HG03095 (cell line): Measurements from ENCODE around the gene NXPH1.

Source experiments
- ATAC-seq: cut with Tn5 transposase; IDR thresholded peaks from one replicate; pipeline ENCODE4 v1.9.1; 2021; ENCODE audit warnings: moderate library complexity; ENCODE audit not compliant: unreplicated experiment

Gene NXPH1

GRCh38 chr7:8435590-8436545 lies 2.5 kb downstream of the NXPH1 start:
- no peak for ATAC-seq

- peak; percentile 83 for ATAC-seq
Observed at GRCh38 chr7:8436965-8437364, 3.6 kb downstream of the NXPH1 start.

GRCh38 chr7:8437606-8438005 lies 4.2 kb downstream of the NXPH1 start:
- ATAC-seq: no peak

GRCh38 chr7:8440670-8441069 lies 7.3 kb downstream of the NXPH1 start:
- ATAC-seq: no peak

GRCh38 chr7:8441106-8441965 lies 7.9 kb downstream of the NXPH1 start:
- no peak for ATAC-seq

- no peak for ATAC-seq
Observed at GRCh38 chr7:8442051-8442813, 8.8 kb downstream of the NXPH1 start.

- ATAC-seq: peak; percentile 81
Observed at GRCh38 chr7:8442814-8443304, 9.4 kb downstream of the NXPH1 start.

- ATAC-seq: no peak
Observed at GRCh38 chr7:8443576-8444467, 10.4 kb downstream of the NXPH1 start.

- ATAC-seq: no peak
Observed at GRCh38 chr7:8444468-8444769, 11.0 kb downstream of the NXPH1 start.

GRCh38 chr7:8453535-8453934 lies 20.1 kb downstream of the NXPH1 start:
- no peak for ATAC-seq

GRCh38 chr7:8455426-8455825 lies 22.0 kb downstream of the NXPH1 start:
- no peak for ATAC-seq

GRCh38 chr7:8462309-8462708 lies 28.9 kb downstream of the NXPH1 start:
- no peak for ATAC-seq

- ATAC-seq: no peak
Observed at GRCh38 chr7:8465338-8465737, 31.9 kb downstream of the NXPH1 start.

GRCh38 chr7:8480527-8480926 lies 47.1 kb downstream of the NXPH1 start:
- no peak for ATAC-seq

- no peak for ATAC-seq
Observed at GRCh38 chr7:8481096-8481495, 47.7 kb downstream of the NXPH1 start.

- no peak for ATAC-seq
Observed at GRCh38 chr7:8481752-8482446, 48.5 kb downstream of the NXPH1 start.

GRCh38 chr7:8490391-8491045 lies 57.1 kb downstream of the NXPH1 start:
- no peak for ATAC-seq

GRCh38 chr7:8491106-8491505 lies 57.7 kb downstream of the NXPH1 start:
- ATAC-seq: no peak
